Stimulated activated CD4-positive, alpha-beta T cell treated with anti-CD3 and anti-CD28 coated beads, Interleukin-12 subunit alpha, Interleukin-12 subunit beta, amount 100 ng/mL, for 24 hours (primary cell): ENCODE measurements around the gene HSD17B2.
"Not testable (repeated sequence)": the region's sequence is repeated elsewhere in the genome, so short reads cannot be mapped to it uniquely, and the experiment has no call there.

Source experiments
- DNase-seq, 2 experiments: peaks; one replicate each; pipeline ENCODE4 v3.0.0-alpha.2; 2020; ENCODE audit warnings: low read depth in 2 of 2

Gene HSD17B2

DNA sequence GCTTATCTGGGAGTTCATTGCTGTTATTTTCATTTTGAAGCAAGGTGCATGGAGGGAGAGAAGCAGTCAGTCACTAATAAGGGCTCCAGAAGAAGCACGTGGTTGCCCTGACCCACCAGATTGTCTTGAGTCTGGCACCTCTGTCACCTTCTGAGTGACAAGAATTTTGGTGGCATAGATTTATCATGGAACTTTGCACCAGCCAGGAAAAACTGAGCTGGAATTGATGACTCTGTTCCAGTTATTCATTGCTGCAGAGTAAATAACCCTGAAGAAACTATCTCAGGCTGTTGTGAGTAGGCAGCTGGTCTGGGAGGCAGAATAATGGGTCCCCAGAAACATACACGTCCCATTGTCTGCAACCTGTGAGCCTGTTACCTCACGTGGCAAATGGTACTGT, 44.8 kb downstream of the HSD17B2 start:
- DNase-seq, result no peak

DNA sequence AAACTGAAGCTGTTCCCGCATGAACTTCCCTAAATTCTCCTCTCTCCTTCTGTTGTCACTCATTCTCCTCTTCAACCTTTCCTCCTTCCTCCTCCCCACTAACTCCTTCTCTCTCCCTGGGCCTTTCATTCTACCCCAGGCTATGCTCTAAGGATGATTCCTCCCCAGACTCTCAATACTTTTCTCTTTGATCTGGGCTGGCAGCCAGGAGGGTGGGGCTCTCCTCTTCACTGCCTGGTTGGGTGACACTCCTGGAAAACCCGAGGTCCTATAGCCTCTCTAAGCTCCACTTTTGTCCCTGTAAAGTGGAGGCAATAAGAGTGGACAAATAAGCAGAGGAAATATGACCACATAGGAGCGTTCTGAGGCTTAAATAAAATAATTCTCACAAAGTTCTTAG, 46.2 kb downstream of the HSD17B2 start:
- no peak for DNase-seq

DNA sequence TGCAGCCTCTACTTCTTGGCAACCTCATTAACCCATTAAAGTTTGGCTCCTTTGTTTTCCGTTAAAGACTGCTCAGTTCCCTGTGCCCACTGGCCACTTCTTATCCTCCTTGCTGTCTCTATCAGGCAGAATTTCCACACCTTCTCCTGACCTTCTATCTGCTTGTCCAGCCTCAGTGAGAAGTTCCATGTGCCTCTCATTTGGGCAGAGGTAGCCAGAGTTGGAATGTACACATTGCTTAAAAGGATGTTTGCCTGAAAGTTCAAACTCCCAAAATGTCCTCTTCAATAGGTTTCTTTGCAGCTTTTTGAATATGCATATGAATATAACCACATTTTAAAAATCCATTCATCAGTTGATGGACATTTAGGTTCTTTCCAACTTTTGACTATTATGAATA, 47.0 kb downstream of the HSD17B2 start:
- DNase-seq, result no peak

GRCh38 chr16:82082543-82083244, 47.6 kb downstream of the HSD17B2 start:
- no peak for DNase-seq

- no peak for DNase-seq
These were observed 48.8 kb downstream of the HSD17B2 start for GRCh38 chr16:82083710-82084353.

GRCh38 chr16:82085011-82085779, 50.1 kb downstream of the HSD17B2 start:
- no peak for DNase-seq

DNA sequence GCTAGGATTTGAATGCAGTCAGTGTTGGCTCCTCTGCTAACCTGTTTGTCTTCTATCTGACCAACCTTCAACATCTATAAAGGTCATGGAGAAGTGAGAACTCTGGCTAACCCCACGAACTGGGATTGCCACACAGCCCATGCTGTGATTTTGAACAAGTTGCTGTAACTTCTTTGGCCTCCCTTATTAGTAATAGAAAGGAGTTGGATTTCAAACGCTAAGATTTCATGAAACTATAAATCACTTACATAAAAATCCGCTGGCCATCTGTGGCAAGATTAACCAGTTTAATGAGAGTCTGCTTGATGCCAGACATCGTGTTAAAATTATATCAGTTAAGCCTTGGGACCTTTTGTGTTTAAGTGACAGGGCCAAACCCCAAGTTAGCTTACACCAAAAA, 53.4 kb downstream of the HSD17B2 start:
- no peak for DNase-seq

DNA sequence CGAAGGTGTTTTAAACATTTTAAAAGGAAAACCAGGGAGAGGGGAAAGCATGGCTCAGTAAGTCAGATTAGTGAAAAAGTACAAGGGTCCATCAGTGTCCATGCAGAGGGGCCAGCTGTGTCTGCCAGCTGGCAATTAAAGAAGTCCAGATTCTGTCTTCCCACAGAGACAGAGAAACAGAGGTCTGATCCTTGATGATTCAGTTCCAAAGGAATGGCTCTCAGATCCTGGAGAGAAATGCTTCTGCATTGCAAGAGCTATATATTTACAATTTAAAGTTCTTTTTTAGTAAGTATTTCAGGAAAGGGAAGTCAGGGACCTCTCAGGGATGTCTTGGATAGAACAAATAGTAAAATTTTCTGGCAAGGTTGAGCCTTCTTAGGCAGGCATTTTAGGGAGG, 56.2 kb downstream of the HSD17B2 start:
- no peak for DNase-seq

GRCh38 chr16:82092711-82093110, 57.7 kb downstream of the HSD17B2 start:
- DNase-seq, result no peak

GRCh38 chr16:82093666-82094300, 58.7 kb downstream of the HSD17B2 start:
- DNase-seq, result no peak

DNA sequence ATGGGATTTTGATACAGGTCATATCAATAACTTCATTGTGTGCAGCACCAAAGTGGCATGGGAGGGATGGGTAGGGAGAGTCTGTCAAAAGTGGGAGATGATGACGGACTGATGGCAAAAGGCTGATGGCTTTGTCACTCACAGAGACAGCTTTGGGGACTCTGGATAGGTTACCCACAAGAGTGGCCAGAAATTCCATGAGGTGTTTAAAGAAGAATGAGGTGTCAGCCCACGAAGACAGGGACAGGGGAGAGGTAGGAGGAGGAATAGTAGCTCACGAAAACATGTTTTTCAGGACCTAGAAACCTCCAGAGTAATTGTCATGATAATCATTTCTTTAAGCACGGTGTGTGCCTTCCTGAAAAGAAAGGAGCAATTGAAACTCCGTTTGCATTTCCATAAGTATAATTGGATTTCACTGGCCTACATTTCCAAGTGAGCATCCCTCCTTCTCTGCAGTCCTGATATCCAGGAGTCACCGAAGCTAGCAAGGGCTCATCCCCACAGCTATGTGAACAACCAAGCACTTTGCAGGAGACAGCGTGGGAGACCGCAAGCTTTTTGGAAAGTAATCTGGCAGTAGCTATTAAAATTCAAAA, 60.0 kb downstream of the HSD17B2 start:
- DNase-seq, result no peak

GRCh38 chr16:82096641-82097040, 61.6 kb downstream of the HSD17B2 start:
- DNase-seq, result no peak

- no peak for DNase-seq
These were observed 70.1 kb downstream of the HSD17B2 start for GRCh38 chr16:82105107-82105506.

- no peak for DNase-seq
These were observed 73.0 kb downstream of the HSD17B2 start for GRCh38 chr16:82108100-82108499.

- DNase-seq, result no peak
These were observed 73.7 kb downstream of the HSD17B2 start for GRCh38 chr16:82108774-82109173.

DNA sequence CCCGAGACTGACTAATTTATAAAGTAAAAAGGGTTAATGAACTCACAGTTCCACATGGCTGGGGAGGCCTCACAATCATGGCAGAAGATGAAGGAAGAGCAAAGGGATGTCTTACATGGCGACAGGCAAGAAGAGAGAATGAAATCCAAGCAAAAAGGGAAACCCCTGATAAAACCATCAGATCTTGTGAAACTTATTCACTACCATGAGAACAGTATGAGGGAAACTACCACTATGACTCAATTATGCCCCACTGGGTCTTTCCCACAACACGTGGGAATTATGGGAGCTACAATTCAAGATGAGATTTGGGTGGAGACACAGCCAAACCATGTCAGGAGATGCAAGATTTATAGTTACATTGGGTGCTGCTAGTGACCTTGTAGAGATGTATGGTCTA, 74.2 kb downstream of the HSD17B2 start:
- not testable (repeated sequence) for DNase-seq

DNA sequence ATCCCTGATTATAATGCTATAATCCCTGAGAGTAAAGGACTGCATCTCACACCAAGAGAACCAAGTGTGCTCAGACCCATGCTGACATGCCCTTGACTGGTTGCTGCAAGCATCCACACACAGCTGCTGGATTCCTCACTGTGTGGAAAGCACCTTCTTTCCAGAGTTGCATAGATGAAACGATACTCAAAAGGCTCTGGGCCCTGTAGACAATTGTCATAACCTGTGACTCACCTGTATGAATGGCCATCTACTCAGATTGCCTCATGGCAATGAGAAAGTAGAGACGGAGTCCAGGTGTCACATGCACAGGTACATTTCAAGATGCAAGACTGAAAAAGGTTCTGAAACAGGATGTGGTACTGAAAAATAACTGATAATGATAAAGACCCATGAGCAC, 76.9 kb downstream of the HSD17B2 start:
- DNase-seq, result no peak

DNA sequence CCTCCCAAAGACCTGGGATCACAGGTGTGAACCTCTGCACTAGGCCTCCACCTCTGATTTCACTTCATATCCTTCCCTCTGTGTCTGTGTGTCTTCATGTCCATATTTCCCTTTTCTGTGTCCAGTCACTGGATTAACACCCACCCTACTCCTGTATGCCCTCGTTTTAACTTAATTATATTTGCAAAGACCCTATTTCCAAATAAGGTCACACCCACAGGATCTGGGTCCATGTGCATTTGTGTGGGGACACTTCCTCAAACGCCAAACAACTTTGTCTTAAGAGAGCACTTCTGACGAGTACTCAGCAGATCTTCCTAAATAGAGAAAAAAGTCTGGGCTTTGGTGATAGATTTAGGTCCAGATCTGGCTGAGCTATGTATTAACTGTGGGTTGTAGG, 78.7 kb downstream of the HSD17B2 start:
- no peak for DNase-seq

- no peak for DNase-seq
These were observed 81.5 kb downstream of the HSD17B2 start for GRCh38 chr16:82116535-82116934.

GRCh38 chr16:82118749-82119148, 83.7 kb downstream of the HSD17B2 start:
- DNase-seq, result no peak

DNA sequence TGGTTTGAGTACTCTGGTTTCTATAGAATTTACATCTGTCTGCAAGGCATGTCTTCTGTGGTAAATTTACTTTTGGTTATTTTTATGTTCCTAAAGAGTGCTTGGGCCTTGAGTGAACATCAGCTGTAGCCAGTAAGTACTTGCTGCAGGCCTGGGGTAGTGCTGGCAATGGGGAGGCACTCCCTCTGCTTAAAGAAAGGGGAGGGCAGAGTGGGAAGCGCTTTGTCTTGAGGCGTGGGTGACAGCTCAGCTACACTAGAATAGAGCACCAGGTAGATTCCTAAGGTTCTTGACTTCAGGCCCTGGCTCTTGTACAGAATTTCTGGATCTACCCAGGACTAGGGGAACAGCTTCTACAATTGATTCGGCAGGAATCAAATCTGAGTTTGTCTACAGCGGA, 84.4 kb downstream of the HSD17B2 start:
- DNase-seq, result no peak

GRCh38 chr16:82124651-82125050, 89.6 kb downstream of the HSD17B2 start:
- DNase-seq, result no peak
